ENCODE data around the gene WDR86. TPM values are rescaled to one million over a fixed set of nuclear protein-coding genes. Genes with fewer than 3 reads are reported as not detected.

Gene WDR86
- polyA plus RNA-seq, 1 donor, result 12.0 TPM

DNA sequence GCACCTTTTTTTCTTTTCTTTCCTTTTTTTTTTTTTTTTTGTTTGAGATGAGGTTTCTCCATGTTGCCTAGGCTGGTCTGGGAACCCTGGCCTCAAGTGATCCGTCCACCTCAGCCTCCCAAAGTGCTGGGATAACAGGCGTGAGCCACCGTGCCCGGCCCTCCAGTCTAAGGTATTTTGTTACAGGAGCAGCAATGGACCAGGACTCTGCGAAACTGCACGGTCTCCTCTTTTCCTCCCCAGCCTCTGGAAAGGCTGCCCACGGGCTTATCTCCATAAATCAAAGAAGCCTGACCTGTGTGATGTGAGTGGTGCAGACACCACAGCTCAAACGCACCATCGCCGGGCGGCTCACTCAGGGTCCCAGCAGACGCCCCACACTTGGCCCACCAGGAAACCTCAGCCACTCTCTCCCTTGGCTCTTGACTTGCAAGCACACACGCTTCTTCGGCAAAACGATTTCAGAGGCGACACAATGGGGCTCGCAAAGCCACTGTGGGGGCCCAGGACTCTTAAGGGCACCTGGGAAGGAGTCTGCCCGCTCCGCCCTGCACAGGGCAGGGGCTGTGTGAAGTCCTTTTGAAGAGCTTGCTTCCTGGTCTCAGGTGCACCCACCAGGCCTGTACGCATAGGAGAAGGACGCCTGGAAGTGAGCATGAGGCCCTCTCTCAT is 20.6 kb downstream of the WDR86 start:
- Histone ChIP-seq H3K4me3 (ENCODE audit: low read length) (no peak overlapping the region), H3K4me1 (ENCODE audit: control insufficient read depth, insufficient read depth, low read length) (no peaks in the 10 kb centered on the region), H3K27ac (ENCODE audit: low read length) (no peak overlapping the region), H3K36me3 (ENCODE audit: control insufficient read depth, insufficient read depth, low read length) (no peaks in the 10 kb centered on the region), H3K9me3 (ENCODE audit: control insufficient read depth, low read depth, low read length) (peaks cover 5% of the 10 kb centered on the region), H3K27me3 (ENCODE audit: control insufficient read depth, insufficient read depth, low read length) (peaks cover 8% of the 10 kb centered on the region)
- 100% methylated on average over 2 of the region's 21 CpGs for WGBS (ENCODE audit: insufficient coverage, low lambda C conversion rate)
- no peak for DNase-seq

DNA sequence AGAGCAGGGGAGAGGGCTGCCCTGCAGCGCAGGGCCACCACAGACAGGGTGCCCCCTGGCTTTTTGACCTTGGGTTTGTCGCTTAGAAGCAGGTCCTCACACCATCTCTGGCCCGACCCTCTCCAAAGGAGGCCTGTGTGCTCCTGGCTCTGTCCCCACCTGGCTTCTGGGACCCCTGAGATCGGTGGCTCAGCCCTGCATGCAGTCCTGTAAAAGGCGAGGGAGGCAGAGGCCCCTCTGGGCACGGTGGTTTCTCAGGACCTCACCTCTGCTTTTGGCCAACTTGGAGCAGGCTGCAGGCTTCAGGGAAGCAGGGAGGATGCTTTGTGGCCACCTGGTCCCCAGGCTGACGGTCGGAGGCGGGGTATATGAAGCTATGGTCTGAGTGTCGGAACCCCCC is 21.4 kb downstream of the WDR86 start:
- peaks cover 4% of the 10 kb centered on the region for H3K9me3 ChIP-seq (ENCODE audit: control insufficient read depth, low read depth, low read length)
- no peaks in the 10 kb centered on the region for H3K4me1 ChIP-seq (ENCODE audit: control insufficient read depth, insufficient read depth, low read length)
- H3K4me3 ChIP-seq (ENCODE audit: low read length), result no peak overlapping the region
- no peak for DNase-seq
- no peak overlapping the region for H3K27ac ChIP-seq (ENCODE audit: low read length)
- no CpG with 5 or more reads among the region's 10 CpGs for WGBS (ENCODE audit: insufficient coverage, low lambda C conversion rate)
- H3K36me3 ChIP-seq (ENCODE audit: control insufficient read depth, insufficient read depth, low read length), result no peaks in the 10 kb centered on the region
- H3K27me3 ChIP-seq (ENCODE audit: control insufficient read depth, insufficient read depth, low read length), result peaks cover 15% of the 10 kb centered on the region

DNA sequence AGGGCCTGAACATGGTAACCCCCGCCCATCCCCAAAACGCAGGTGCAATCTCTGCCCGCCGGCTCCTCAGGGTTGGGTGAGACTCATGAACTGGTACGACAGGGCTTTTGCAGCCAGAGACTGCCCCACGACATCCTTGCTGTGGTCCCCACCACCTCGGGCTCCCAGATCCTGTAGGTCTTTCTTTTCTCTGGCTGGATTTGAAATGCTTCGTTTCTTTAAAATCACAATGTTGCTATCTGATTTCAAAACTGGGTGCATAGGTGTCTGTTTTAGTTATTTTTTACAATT is 21.9 kb downstream of the WDR86 start:
- Histone ChIP-seq H3K27me3 (ENCODE audit: control insufficient read depth, insufficient read depth, low read length) (peaks cover 20% of the 10 kb centered on the region), H3K9me3 (ENCODE audit: control insufficient read depth, low read depth, low read length) (peaks cover 4% of the 10 kb centered on the region), H3K4me3 (ENCODE audit: low read length) (no peak overlapping the region), H3K4me1 (ENCODE audit: control insufficient read depth, insufficient read depth, low read length) (no peaks in the 10 kb centered on the region), H3K36me3 (ENCODE audit: control insufficient read depth, insufficient read depth, low read length) (no peaks in the 10 kb centered on the region), H3K27ac (ENCODE audit: low read length) (no peak overlapping the region)
- no CpG with 5 or more reads among the region's 8 CpGs for WGBS (ENCODE audit: insufficient coverage, low lambda C conversion rate)
- DNase-seq, result no peak

DNA sequence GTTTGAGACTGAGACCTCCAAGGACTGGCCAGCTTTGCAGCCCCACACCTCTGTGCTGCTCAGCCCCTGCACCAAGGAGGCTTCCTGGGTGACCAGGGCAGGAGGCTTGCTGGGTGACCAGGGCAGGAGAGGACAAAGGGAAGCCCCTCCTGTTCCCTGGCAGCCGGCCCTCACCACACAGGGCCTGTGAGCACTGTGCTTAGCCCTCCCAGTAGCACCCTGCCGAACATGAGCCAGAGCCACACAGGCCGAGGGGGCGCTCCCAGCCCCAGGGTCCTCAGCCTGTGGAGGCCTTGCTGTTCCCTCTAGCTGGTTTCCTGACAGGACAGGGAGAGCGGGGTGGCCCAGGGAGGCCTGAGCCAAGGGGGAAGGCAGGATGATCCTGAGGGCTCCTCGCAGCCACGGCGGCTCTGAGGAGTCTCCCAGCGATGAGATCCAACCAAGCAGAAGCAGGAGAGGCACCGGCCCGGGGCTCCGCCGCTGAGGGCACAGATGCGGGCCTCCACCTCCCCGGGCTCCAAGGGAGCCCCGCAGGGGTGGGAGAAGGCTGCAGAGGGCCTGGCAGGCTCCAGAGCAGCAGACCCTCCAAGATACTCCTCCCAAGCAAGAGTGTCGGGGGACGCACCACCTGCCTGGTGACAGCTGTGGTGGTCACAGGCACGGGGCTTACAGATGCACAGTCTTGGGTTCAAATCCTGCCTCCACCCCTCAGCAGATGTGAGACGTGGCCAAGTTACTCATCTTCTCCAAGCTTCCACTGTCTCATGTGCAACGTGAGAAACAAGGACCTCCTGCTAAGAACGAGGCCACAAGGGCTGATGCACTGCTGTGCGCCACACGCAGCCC is 22.5 kb downstream of the WDR86 start:
- H3K4me1 ChIP-seq (ENCODE audit: control insufficient read depth, insufficient read depth, low read length), result peaks cover under 1% of the 10 kb centered on the region
- H3K4me3 ChIP-seq (ENCODE audit: low read length), result no peak overlapping the region
- no CpG with 5 or more reads among the region's 24 CpGs for WGBS (ENCODE audit: insufficient coverage, low lambda C conversion rate)
- peaks cover 26% of the 10 kb centered on the region for H3K27me3 ChIP-seq (ENCODE audit: control insufficient read depth, insufficient read depth, low read length)
- no peak overlapping the region for H3K27ac ChIP-seq (ENCODE audit: low read length)
- H3K9me3 ChIP-seq (ENCODE audit: control insufficient read depth, low read depth, low read length), result peaks cover 4% of the 10 kb centered on the region
- DNase-seq, result no peak
- H3K36me3 ChIP-seq (ENCODE audit: control insufficient read depth, insufficient read depth, low read length), result no peaks in the 10 kb centered on the region

DNA sequence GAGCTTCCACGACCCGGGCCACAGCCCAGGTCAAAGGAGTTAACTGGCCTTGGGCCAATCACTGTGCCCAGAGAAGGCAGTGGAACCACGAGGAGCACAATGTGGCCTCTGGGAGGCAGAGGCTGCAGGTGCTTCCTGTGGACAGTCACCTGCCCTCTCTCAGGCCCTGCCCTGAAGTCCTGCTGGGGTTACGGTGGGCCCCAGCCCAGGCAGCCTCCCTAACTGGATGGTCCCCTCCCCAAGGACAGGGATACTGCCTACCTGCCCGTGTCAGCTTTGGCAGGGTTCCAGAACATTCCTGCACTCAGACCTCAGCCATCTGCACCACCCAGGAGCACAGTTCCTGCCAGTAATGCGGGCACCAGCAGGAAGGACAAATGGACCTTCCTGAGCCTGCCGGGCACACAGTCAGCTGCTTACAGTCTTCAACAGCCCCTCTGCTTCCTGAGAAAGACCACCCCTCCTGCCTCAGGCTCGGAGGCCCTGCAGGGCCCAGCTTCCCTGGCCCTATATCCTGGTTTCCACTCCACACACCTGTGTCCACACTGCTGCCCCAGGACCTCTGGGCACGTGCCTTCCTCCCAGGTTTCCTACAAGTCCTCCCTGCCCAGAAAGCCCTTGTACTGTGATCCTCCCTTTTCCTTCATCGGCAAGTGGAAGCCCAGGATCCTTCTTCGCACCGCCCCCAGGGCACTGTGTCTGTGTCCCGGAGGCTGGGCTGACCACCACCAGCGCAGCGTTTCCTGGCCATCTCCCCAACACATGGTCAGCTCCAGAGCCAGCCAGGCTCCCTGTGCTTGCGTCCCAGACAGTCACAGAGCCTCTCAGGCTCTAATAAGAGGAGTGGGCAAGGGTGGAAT is 23.3 kb downstream of the WDR86 start:
- Histone ChIP-seq H3K27ac (ENCODE audit: low read length) (no peak overlapping the region), H3K9me3 (ENCODE audit: control insufficient read depth, low read depth, low read length) (peaks cover 7% of the 10 kb centered on the region), H3K36me3 (ENCODE audit: control insufficient read depth, insufficient read depth, low read length) (no peaks in the 10 kb centered on the region), H3K27me3 (ENCODE audit: control insufficient read depth, insufficient read depth, low read length) (peaks cover 34% of the 10 kb centered on the region), H3K4me3 (ENCODE audit: low read length) (no peak overlapping the region), H3K4me1 (ENCODE audit: control insufficient read depth, insufficient read depth, low read length) (peaks cover 7% of the 10 kb centered on the region)
- WGBS (ENCODE audit: insufficient coverage, low lambda C conversion rate), result no CpG with 5 or more reads among the region's 16 CpGs
- no peak for DNase-seq

DNA sequence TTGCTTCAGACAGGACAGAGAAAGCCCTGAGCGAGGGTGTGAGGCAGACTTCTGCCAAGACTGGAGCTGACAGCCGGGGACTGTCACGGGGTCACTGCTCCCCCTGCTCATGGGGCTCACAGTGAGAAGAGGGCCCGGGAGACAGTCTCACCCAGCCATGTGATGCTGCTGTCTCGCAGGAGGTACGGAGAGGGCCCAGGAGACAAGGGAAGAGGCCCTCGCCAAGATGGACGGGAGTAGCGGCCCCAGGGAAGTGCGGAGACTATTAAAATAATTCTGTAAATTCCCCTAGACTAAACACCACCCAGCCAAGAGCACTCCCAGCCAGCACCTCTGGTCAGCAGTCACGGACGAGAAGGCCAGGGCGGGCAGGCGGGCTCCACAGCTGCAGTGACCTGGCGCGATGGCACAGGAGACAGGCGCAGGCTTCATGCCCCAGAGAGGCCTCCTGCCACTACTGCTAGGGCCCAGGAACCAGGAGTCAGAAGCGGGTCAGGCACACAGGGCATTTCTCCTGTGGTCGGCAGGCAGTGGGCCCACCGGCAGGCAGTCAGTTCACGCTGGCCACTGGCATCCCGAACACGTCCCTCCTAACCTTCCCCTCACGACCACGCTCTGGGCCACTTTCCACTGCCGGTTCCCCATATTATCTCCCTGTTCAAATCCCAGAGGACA is 24.1 kb downstream of the WDR86 start:
- DNase-seq, result no peak
- no CpG with 5 or more reads among the region's 26 CpGs for whole genome bisulfite sequencing (ENCODE audit: insufficient coverage, low lambda C conversion rate)
- Histone ChIP-seq H3K36me3 (ENCODE audit: control insufficient read depth, insufficient read depth, low read length) (no peaks in the 10 kb centered on the region), H3K4me1 (ENCODE audit: control insufficient read depth, insufficient read depth, low read length) (peaks cover 7% of the 10 kb centered on the region), H3K27me3 (ENCODE audit: control insufficient read depth, insufficient read depth, low read length) (peaks cover 39% of the 10 kb centered on the region), H3K4me3 (ENCODE audit: low read length) (no peak overlapping the region), H3K9me3 (ENCODE audit: control insufficient read depth, low read depth, low read length) (peaks cover 7% of the 10 kb centered on the region), H3K27ac (ENCODE audit: low read length) (no peak overlapping the region)

DNA sequence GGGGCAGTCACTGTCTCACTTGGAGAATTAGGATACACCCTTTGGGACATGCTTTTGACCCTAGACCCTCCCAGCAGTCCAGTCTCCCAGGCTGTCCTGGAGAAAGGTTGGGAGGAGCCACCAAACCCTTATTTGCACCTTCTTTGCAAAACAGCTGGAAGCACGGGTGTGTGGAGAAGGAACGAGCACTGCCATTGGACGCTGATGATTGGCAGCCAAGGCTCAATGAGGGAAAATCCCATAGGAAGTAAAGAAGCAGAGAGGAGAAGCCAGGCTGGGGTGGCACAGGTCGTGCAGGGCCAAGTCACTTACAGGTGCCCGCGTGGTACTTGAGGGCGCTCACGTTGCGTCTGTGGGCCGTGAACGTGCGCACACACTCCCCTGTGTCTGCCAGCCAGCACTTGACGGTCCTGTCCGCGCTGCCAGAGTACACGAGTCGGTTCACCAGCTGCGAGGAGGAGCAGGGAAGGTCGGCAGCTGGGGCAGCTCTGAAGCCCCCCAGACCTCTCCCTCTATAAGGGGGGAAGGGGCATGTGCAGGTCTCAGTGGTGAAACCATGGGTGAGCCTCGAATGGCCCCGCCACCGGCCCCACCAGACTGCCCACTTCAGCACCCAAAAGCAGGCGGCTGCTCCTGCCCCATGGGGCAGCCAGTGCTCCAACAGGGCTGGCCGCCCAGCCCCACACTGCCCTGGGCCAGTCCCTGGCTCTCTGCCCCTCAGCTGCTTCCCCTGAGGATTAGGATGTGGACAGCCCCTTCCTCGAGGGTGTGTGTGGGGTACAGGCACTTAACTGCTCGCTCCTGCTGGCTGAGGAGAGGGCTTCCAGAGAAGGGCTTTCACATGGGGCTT is 24.8 kb downstream of the WDR86 start:
- no peak for DNase-seq

DNA sequence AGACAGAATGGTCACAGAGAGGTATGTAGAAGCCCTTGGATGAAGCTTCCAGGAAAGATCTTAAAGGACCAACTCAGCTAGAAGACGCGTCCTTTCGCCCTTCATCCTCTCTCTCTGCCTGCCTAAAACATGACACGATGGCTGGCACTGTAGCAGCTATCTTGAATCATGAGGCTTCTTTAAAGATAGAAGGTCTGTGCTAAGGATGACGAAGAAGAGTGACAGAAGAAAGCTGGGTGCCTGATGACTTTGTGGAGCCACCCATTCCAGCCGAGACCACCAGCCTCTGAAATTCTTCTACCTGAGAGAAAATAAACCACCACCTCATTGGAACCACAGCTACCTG is 25.5 kb downstream of the WDR86 start:
- Histone ChIP-seq H3K4me1 (ENCODE audit: control insufficient read depth, insufficient read depth, low read length) (peaks cover 7% of the 10 kb centered on the region), H3K9me3 (ENCODE audit: control insufficient read depth, low read depth, low read length) (peaks cover 7% of the 10 kb centered on the region), H3K27ac (ENCODE audit: low read length) (no peak overlapping the region), H3K4me3 (ENCODE audit: low read length) (no peak overlapping the region), H3K27me3 (ENCODE audit: control insufficient read depth, insufficient read depth, low read length) (peaks cover 40% of the 10 kb centered on the region), H3K36me3 (ENCODE audit: control insufficient read depth, insufficient read depth, low read length) (no peaks in the 10 kb centered on the region)
- WGBS (ENCODE audit: insufficient coverage, low lambda C conversion rate), result no CpG with 5 or more reads among the region's 6 CpGs
- no peak for DNase-seq

More for the DNA sequence above, 24.8 kb downstream of the WDR86 start:
- Histone ChIP-seq H3K9me3 (ENCODE audit: control insufficient read depth, low read depth, low read length) (peaks cover 7% of the 10 kb centered on the region), H3K4me3 (ENCODE audit: low read length) (no peak overlapping the region), H3K36me3 (ENCODE audit: control insufficient read depth, insufficient read depth, low read length) (no peaks in the 10 kb centered on the region), H3K27me3 (ENCODE audit: control insufficient read depth, insufficient read depth, low read length) (peaks cover 40% of the 10 kb centered on the region), H3K4me1 (ENCODE audit: control insufficient read depth, insufficient read depth, low read length) (peaks cover 7% of the 10 kb centered on the region), H3K27ac (ENCODE audit: low read length) (no peak overlapping the region)
- WGBS (ENCODE audit: insufficient coverage, low lambda C conversion rate), result no CpG with 5 or more reads among the region's 26 CpGs

DNA sequence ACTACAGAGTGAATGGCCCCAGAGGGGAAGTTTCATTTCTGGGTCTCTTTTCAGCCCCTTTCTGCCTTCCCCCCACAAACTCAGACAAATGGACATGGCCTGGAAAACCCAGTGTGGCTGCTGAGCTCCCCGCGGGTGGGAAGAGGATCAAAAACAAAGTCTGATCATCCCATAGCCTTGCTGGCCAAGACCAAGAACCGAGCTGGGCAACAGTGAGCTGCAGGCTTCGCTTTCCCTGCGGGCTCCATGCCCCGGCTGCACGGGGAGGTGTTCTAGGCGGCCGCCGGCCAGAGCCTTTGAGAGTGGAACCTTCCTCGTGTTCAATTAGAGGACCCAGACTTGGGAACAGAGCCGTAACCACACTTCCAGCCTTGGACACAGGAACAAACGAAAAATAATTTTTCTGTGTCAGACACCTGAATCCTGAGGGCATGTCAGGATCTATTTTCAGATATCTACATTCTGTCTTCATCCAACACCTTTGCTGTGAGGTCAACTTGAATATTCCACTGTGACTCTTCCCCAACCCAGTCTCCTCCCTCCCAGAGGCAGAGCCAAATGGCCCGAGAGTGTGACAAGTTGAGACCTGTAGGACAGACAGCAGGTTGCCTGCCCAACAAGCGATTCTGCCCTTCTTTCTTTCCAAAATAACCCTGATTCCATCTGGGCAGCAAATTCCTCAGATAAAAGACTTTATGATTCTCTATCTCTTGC is 26.0 kb downstream of the WDR86 start:
- no CpG with 5 or more reads among the region's 15 CpGs for WGBS (ENCODE audit: insufficient coverage, low lambda C conversion rate)
- Histone ChIP-seq H3K27me3 (ENCODE audit: control insufficient read depth, insufficient read depth, low read length) (peaks cover 40% of the 10 kb centered on the region), H3K9me3 (ENCODE audit: control insufficient read depth, low read depth, low read length) (peaks cover 7% of the 10 kb centered on the region), H3K4me3 (ENCODE audit: low read length) (no peak overlapping the region), H3K36me3 (ENCODE audit: control insufficient read depth, insufficient read depth, low read length) (peaks cover 3% of the 10 kb centered on the region), H3K27ac (ENCODE audit: low read length) (no peak overlapping the region), H3K4me1 (ENCODE audit: control insufficient read depth, insufficient read depth, low read length) (peaks cover 7% of the 10 kb centered on the region)
- no peak for DNase-seq
